Common myeloid progenitor, CD34-positive (primary cell): Measurements from ENCODE around the gene TSPAN17.

Source experiments
- CTCF ChIA-PET: fragments of 350-600 bp; sonication (Branson Sonifier 250); formaldehyde crosslinking; loops from one replicate; lab custom pipeline; 2021; ENCODE audit warnings: antibody characterized with exemption; lab: Charles Lee
- POLR2A ChIA-PET: fragments of 350-600 bp; sonication (Branson Sonifier 250); formaldehyde crosslinking; loops from one replicate; lab custom pipeline; 2021; ENCODE audit warnings: antibody characterized with exemption; lab: Charles Lee
- DNase-seq, 3 donors: peaks; one replicate each; pipeline versions ENCODE4 v3.0.0 to v3.0.0-alpha.2; 2013
- H3K27ac ChIP-seq, 2 experiments: 1 replicate in 1 of 2; 2 replicates in 1 of 2; pipeline ENCODE4 v1.7.0; 2013; ENCODE audit warnings: inconsistent platforms in 2 of 2, low read length in 2 of 2, mild to moderate bottlenecking in 2 of 2, low read depth in 1 of 2, moderate library complexity in 1 of 2; ENCODE audit not compliant: severe bottlenecking in 2 of 2, insufficient read depth in 1 of 2, poor library complexity in 1 of 2
- H3K27me3 ChIP-seq, 5 experiments: replicated peaks in 2 of 5; 1 replicate in 3 of 5; 2 replicates in 2 of 5; pipeline versions ENCODE4 v1.6.1 to v1.7.0; 2013; ENCODE audit warnings: low read length in 4 of 5, mild to moderate bottlenecking in 2 of 5, moderate library complexity in 2 of 5, inconsistent platforms in 1 of 5; ENCODE audit not compliant: insufficient read depth in 5 of 5, control insufficient read depth in 4 of 5
- H3K36me3 ChIP-seq, 4 experiments: 1 replicate in 2 of 4; 2 replicates in 2 of 4; pipeline versions ENCODE4 v1.6.1 to v1.7.0; 2013; ENCODE audit warnings: low read length in 3 of 4, control low read depth in 1 of 4, mild to moderate bottlenecking in 1 of 4; ENCODE audit not compliant: control insufficient read depth in 4 of 4, insufficient read depth in 4 of 4
- H3K4me1 ChIP-seq, 4 experiments: 1 replicate in 3 of 4; 2 replicates in 1 of 4; pipeline versions ENCODE4 v1.6.1 to v1.7.1; 2013; ENCODE audit warnings: low read length in 3 of 4, mild to moderate bottlenecking in 3 of 4, control low read depth in 1 of 4, inconsistent platforms in 1 of 4, moderate library complexity in 1 of 4; ENCODE audit not compliant: control insufficient read depth in 4 of 4, insufficient read depth in 4 of 4; ENCODE audit errors: control extremely low read depth in 1 of 4
- H3K4me3 ChIP-seq, 7 experiments: 1 replicate in 4 of 7; 2 replicates in 3 of 7; pipeline versions ENCODE4 v1.5.1 to v1.7.0; 2013; ENCODE audit warnings: mild to moderate bottlenecking in 7 of 7, low read length in 6 of 7, moderate library complexity in 6 of 7, inconsistent platforms in 2 of 7, low read depth in 2 of 7, control low read depth in 1 of 7; ENCODE audit not compliant: insufficient read depth in 4 of 7, control insufficient read depth in 1 of 7; ENCODE audit errors: extremely low read depth in 1 of 7
- H3K9me3 ChIP-seq, 5 experiments: 1 replicate in 4 of 5; 2 replicates in 1 of 5; pipeline versions ENCODE4 v1.6.1 to v1.7.1; 2013; ENCODE audit warnings: low read length in 4 of 5, mild to moderate bottlenecking in 2 of 5, inconsistent platforms in 1 of 5, low read depth in 1 of 5, moderate library complexity in 1 of 5; ENCODE audit not compliant: control insufficient read depth in 4 of 5, insufficient read depth in 2 of 5; ENCODE audit errors: control extremely low read depth in 1 of 5
- WGBS: methylation state at CpG from one replicate; pipeline ENCODE4 v1.1.5; 2013; ENCODE audit not compliant: insufficient coverage; 5-methylcytosine and 5-hydroxymethylcytosine counted together

The TSPAN17 gene

DNA sequence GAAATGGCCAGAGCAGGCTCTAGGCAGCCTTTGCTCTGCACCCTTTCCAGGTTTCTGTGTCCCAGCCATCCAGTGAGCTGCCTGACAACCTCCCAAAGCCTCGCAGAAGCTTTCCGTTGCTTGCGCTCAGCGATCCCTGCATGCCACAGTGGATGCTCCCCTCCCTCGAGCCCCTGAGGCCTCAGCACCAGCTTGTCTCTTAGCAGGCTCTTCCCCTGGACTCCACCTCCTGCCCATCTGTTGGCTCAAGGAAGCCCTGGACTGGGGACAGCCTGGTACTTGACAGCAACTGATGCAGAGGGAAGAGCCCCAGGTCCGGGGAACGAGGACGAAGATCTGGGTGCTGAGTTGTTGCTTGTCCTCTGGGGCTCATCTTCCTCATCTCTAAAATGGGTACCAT lies 23.2 kb downstream of the TSPAN17 start:
- ChIA-PET CTCF (interaction anchor here (0.6 to 6.7 kb wide), 2 partner anchors 11 to 132 kb away, joined by 3 to 47 read pairs; no protein-coding TSS in a partner anchor), POLR2A (no interaction called here)
- peaks cover 0 to 52% (median 12%) of the 10 kb centered on the region in 5 experiments for H3K27me3 ChIP-seq

DNA sequence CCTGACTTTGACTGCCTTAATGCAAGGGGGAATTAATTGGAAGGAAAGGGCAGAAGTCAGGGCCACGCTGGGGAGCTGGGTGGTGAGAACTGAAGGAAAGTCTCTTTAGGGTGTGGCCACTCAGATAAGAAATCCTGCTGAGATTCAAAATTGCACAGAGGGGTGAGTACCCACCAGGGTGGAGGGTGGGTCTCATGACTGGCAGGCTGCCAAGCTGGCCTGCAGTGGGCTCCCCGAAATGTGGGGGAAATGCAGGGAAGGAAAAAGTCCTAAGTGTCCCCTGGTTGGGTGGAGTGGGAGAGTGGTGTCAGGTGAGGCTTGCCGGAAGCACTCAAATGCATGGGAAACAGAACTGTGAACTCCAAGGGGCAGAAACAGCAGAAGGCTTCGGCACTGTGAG lies 24.1 kb downstream of the TSPAN17 start:
- POLR2A ChIA-PET: no interaction called here
- CTCF ChIA-PET: interaction anchor here (6.7 kb wide), 1 partner anchor 12 kb away, joined by 47 read pairs; no protein-coding TSS in a partner anchor
- Histone ChIP-seq H3K36me3 (no peaks in the 10 kb centered on the region), H3K27ac (no peak overlapping the region), H3K27me3 (peaks cover 0 to 51% (median 12%) of the 10 kb centered on the region in 5 experiments), H3K4me3 (no peak overlapping the region), H3K9me3 (peaks cover 0 to 2% (median 0%) of the 10 kb centered on the region in 5 experiments), H3K4me1 (peaks cover 0 to 2% (median 0%) of the 10 kb centered on the region in 4 experiments)
- no peak for DNase-seq
- 91% methylated on average over 3 of the region's 4 CpGs for WGBS

More for the DNA sequence above, 23.2 kb downstream of the TSPAN17 start:
- Histone ChIP-seq H3K9me3 (peaks cover 0 to 2% (median 0%) of the 10 kb centered on the region in 5 experiments), H3K27ac (no peak overlapping the region), H3K4me3 (no peak overlapping the region), H3K4me1 (no peaks in the 10 kb centered on the region), H3K36me3 (no peaks in the 10 kb centered on the region)
- no peak for DNase-seq
- WGBS: 86% methylated on average over 8 of the region's 8 CpGs

GRCh38 chr5:176671890-176672747 lies 24.8 kb downstream of the TSPAN17 start:
- ChIA-PET CTCF (interaction anchor here (1.2 to 6.7 kb wide), 2 partner anchors 11 to 13 kb away, joined by 4 to 47 read pairs; no protein-coding TSS in a partner anchor), POLR2A (no interaction called here)
- Histone ChIP-seq H3K27me3 (peaks cover 0 to 51% (median 14%) of the 10 kb centered on the region in 5 experiments), H3K9me3 (peaks cover 0 to 2% (median 0%) of the 10 kb centered on the region in 5 experiments), H3K4me3 (no peak overlapping the region), H3K27ac (no peak overlapping the region), H3K4me1 (peaks cover 0 to 2% (median 0%) of the 10 kb centered on the region in 4 experiments), H3K36me3 (no peaks in the 10 kb centered on the region)
- DNase-seq: no peak
- 65% methylated on average over 10 of the region's 18 CpGs for WGBS

DNA sequence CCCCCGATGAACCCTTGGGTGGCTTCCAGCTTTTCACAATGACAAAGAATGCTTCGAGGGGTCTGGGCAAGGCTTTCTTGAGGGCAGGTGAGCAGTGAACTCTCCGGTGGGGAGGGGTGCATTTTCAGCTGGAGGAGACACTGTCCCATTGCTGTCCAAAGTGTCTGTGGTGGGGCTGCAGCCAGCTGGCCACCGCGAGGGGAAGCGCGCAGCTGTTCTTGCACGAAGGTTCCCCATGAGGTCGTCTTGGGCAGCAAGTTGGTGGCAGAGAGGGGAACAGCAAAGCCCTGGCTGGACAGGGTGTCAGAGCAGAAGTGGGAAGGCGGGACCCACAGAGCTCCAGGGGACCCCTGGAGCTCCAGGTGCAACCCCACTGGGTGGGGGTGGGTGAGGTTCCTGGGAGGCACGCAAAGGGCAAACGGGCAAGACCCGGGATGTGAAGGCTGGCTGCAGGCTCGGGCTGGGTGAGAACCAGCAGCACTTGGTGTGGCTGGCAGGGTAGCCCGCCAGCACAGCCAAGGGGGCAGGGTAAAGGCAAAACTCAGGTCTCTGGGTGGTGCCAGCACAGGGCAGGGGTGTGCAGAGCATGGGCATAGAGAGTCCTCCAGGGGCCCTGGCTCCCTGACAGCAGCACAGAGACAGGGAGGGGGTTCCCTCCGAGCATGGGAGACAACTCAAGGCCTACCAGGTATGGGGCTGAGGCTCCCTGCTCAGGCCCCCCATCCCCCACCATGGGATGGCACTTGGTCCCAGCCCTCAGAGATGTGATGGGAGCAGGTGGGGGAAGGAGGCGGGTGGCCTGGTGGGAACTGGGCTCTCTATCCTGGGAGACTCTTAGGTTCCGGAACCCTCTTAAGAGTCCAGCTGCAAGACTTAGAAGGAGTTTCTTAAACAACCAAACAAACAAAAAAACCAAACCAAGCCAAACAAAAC lies 26.6 kb downstream of the TSPAN17 start:
- POLR2A ChIA-PET: no interaction called here
- Histone ChIP-seq H3K27me3 (peaks cover 0 to 51% (median 23%) of the 10 kb centered on the region in 5 experiments), H3K4me1 (peaks cover 0 to 2% (median 0%) of the 10 kb centered on the region in 4 experiments), H3K36me3 (no peaks in the 10 kb centered on the region), H3K9me3 (no peaks in the 10 kb centered on the region), H3K27ac (no peak overlapping the region), H3K4me3 (no peak overlapping the region)
- 91% methylated on average over 13 of the region's 18 CpGs for WGBS
- CTCF ChIA-PET: interaction anchor here (0.7 to 1.8 kb wide), 4 partner anchors 9 to 16 kb away, joined by 3 to 5 read pairs (median 4); no protein-coding TSS in a partner anchor
- no peak for DNase-seq

- H3K36me3 ChIP-seq: no peaks in the 10 kb centered on the region
- peaks cover 0 to 2% (median 0%) of the 10 kb centered on the region in 5 experiments for H3K9me3 ChIP-seq
- H3K4me1 ChIP-seq: peaks cover 0 to 2% (median under 1%) of the 10 kb centered on the region in 4 experiments
- CTCF ChIA-PET: interaction anchor here (1.8 kb wide), 1 partner anchor 17 kb away, joined by 5 read pairs; no protein-coding TSS in a partner anchor
- WGBS: 95% methylated on average over 17 of the region's 17 CpGs
- H3K4me3 ChIP-seq: no peak overlapping the region
- H3K27me3 ChIP-seq: peaks cover 0 to 51% (median 30%) of the 10 kb centered on the region in 5 experiments
- DNase-seq: no peak
- no peak overlapping the region for H3K27ac ChIP-seq
- POLR2A ChIA-PET: no interaction called here
Measured at GRCh38 chr5:176674799-176675198, 27.5 kb downstream of the TSPAN17 start.

GRCh38 chr5:176675676-176676360 lies 28.5 kb downstream of the TSPAN17 start:
- peak in 2 of 3 donors; percentile 27 to 28 for DNase-seq
- peaks cover 0 to 52% (median 31%) of the 10 kb centered on the region in 5 experiments for H3K27me3 ChIP-seq
- POLR2A ChIA-PET: no interaction called here
- peaks cover 0 to 2% (median 0%) of the 10 kb centered on the region in 5 experiments for H3K9me3 ChIP-seq
- H3K4me3 ChIP-seq: no peak overlapping the region
- WGBS: 81% methylated on average over 17 of the region's 19 CpGs
- no peak overlapping the region for H3K27ac ChIP-seq
- no peaks in the 10 kb centered on the region for H3K36me3 ChIP-seq
- CTCF ChIA-PET: interaction anchor here (0.6 to 0.9 kb wide), 2 partner anchors 18 to 396 kb away, joined by 3 read pairs; no protein-coding TSS in a partner anchor
- H3K4me1 ChIP-seq: peaks cover 0 to 5% (median under 1%) of the 10 kb centered on the region in 4 experiments
